HepG2 (cell line): ENCODE measurements around the gene HMMR. TPM values are rescaled to one million over a fixed set of nuclear protein-coding genes. Genes with fewer than 3 reads are reported as not detected.

Source experiments
- ARNT2 ChIP-seq: sonication (generic); formaldehyde crosslinking; IDR thresholded peaks from 2 replicates; pipeline ENCODE4 v1.8.0; 2022; ENCODE audit warnings: mild to moderate bottlenecking, low read depth, missing genetic modification reagents, moderate library complexity
- CCDC6 ChIP-seq: sonication (generic); formaldehyde crosslinking; IDR thresholded peaks from 2 replicates; pipeline ENCODE4 v1.8.1; 2022; ENCODE audit warnings: mild to moderate bottlenecking, missing genetic modification reagents, moderate library complexity
- CHCHD3 ChIP-seq: sonication (generic); formaldehyde crosslinking; IDR thresholded peaks from 2 replicates; pipeline ENCODE4 v1.8.0; 2022; ENCODE audit warnings: mild to moderate bottlenecking, missing genetic modification reagents, moderate library complexity
- CHD2 ChIP-seq: IDR thresholded peaks from 2 replicates; pipeline ENCODE4 v1.6.1; 2011; ENCODE audit warnings: low read depth, low read length, improper control_type of control experiment
- FOSL2 ChIP-seq: sonication (generic); formaldehyde crosslinking; IDR thresholded peaks from 2 replicates; pipeline ENCODE4 v1.4.0; 2020; ENCODE audit warnings: missing genetic modification reagents
- FOXJ3 ChIP-seq: sonication (generic); formaldehyde crosslinking; IDR thresholded peaks from 2 replicates; pipeline ENCODE4 v1.4.0; 2020; ENCODE audit warnings: missing genetic modification reagents, mild to moderate bottlenecking, borderline replicate concordance
- PAX8 ChIP-seq: sonication (generic); formaldehyde crosslinking; IDR thresholded peaks from 2 replicates; pipeline ENCODE4 v1.8.0; 2022; ENCODE audit warnings: mild to moderate bottlenecking, missing genetic modification reagents, borderline replicate concordance
- ZC3H13 ChIP-seq: sonication (generic); formaldehyde crosslinking; IDR thresholded peaks from 2 replicates; pipeline ENCODE4 v1.8.1; 2023; ENCODE audit warnings: mild to moderate bottlenecking, missing genetic modification reagents, moderate library complexity
- ZFP36 ChIP-seq: fragments of 150-350 bp; IDR thresholded peaks from 2 replicates; pipeline ENCODE4 v1.6.1; 2018; ENCODE audit warnings: borderline replicate concordance, low read length, low read depth; ENCODE audit not compliant: partially characterized antibody
- ZNF235 ChIP-seq: sonication (generic); formaldehyde crosslinking; IDR thresholded peaks from 2 replicates; pipeline ENCODE4 v1.8.1; 2023; ENCODE audit warnings: mild to moderate bottlenecking, missing genetic modification reagents, borderline replicate concordance
- ZNF350 ChIP-seq: sonication (generic); formaldehyde crosslinking; IDR thresholded peaks from 2 replicates; pipeline ENCODE4 v1.4.0; 2020; ENCODE audit warnings: mild to moderate bottlenecking, low read depth, missing genetic modification reagents, borderline replicate concordance
- ZNF670 ChIP-seq: sonication (generic); formaldehyde crosslinking; IDR thresholded peaks from 2 replicates; pipeline ENCODE4 v1.8.0; 2022; ENCODE audit warnings: mild to moderate bottlenecking, missing genetic modification reagents, borderline replicate concordance
- polyA plus RNA-seq, 8 experiments: library from polyadenylated mRNA; depleted of rRNA in 3 of 8; stranded (reverse) in 7 of 8; unstranded in 1 of 8; fragments of >200 nt; fragmentation: Illumina TruSeq in 4 of 8; extraction: Trizol in 4 of 8; gene quantifications; 2 replicates each; pipeline versions ENCODE4 v1.2.1 to v1.2.3, GENCODE V29; 2011 to 2016; ENCODE audit warnings: low read depth in 4 of 8, missing spikeins in 1 of 8, mixed read lengths in 1 of 8; ENCODE audit not compliant: insufficient read depth in 1 of 8
- total RNA-seq, 5 experiments: library from RNA; depleted of rRNA; stranded (reverse); fragments of >200 nt; fragmentation: Illumina TruSeq; extraction: Trizol; gene quantifications; 2 replicates each; pipeline ENCODE4 v1.2.3, GENCODE V29; 2016; ENCODE audit warnings: low read depth in 1 of 5
- TF ChIP-seq, protein P1 (sequence below): sonication (generic); formaldehyde crosslinking; IDR thresholded peaks from 2 replicates; pipeline ENCODE4 v1.4.0; 2020; ENCODE audit warnings: mild to moderate bottlenecking, missing genetic modification reagents
- TF ChIP-seq, protein P2 (sequence below): sonication (generic); formaldehyde crosslinking; IDR thresholded peaks from 2 replicates; pipeline ENCODE4 v1.4.0; 2020; ENCODE audit warnings: mild to moderate bottlenecking, missing genetic modification reagents
- TF ChIP-seq, protein P3 (sequence below): sonication (generic); formaldehyde crosslinking; IDR thresholded peaks from 2 replicates; pipeline ENCODE4 v1.4.0; 2020; ENCODE audit warnings: mild to moderate bottlenecking, missing genetic modification reagents

HMMR gene
- total and polyA plus RNA-seq, 2 of the 13 experiments (the other 11 are each of a cell fraction or from before 2014, with no cell fraction given), result 8.5 to 48.3 TPM

DNA sequence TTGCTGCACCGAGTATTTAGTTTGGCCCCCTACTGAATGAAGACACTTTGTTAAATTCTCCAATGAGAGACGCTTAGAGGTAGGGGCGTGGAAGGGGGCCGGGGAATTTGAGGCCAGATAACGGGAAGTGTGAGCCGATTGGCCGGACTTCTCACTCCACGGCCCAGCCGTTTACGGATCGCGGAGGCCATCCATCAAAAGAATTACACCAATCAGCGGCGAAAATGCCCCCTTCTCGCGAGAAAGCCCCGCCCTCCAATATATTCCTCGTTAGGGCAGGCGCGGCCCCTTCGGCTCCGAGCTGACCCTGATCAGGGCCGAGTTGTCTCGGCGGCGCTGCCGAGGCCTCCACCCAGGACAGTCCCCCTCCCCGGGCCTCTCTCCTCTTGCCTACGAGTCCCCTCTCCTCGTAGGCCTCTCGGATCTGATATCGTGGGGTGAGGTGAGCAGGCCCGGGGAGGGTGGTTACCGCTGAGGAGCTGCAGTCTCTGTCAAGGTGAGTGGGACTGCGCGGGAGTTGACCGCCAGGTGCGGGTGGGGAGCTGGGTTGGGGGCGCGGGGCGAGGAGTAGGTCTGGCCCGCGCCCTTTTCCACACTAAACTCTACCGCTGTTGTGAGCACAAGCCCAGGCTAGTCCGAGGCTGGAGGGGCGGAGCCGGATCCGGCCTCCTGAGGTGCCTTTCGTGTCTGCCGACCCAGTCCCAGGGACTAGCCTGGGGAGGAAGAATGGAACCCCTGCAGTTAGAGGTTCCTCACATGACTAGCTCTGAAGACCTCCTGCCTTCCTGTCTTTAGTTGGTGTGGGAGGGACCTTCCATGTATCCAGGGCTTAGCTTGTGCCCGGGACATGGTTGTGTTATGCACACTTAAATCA, 22.9 kb upstream of the HMMR start, which contains the start of gene CCNG1 (continued):
- TF ChIP-seq, protein P1, sequence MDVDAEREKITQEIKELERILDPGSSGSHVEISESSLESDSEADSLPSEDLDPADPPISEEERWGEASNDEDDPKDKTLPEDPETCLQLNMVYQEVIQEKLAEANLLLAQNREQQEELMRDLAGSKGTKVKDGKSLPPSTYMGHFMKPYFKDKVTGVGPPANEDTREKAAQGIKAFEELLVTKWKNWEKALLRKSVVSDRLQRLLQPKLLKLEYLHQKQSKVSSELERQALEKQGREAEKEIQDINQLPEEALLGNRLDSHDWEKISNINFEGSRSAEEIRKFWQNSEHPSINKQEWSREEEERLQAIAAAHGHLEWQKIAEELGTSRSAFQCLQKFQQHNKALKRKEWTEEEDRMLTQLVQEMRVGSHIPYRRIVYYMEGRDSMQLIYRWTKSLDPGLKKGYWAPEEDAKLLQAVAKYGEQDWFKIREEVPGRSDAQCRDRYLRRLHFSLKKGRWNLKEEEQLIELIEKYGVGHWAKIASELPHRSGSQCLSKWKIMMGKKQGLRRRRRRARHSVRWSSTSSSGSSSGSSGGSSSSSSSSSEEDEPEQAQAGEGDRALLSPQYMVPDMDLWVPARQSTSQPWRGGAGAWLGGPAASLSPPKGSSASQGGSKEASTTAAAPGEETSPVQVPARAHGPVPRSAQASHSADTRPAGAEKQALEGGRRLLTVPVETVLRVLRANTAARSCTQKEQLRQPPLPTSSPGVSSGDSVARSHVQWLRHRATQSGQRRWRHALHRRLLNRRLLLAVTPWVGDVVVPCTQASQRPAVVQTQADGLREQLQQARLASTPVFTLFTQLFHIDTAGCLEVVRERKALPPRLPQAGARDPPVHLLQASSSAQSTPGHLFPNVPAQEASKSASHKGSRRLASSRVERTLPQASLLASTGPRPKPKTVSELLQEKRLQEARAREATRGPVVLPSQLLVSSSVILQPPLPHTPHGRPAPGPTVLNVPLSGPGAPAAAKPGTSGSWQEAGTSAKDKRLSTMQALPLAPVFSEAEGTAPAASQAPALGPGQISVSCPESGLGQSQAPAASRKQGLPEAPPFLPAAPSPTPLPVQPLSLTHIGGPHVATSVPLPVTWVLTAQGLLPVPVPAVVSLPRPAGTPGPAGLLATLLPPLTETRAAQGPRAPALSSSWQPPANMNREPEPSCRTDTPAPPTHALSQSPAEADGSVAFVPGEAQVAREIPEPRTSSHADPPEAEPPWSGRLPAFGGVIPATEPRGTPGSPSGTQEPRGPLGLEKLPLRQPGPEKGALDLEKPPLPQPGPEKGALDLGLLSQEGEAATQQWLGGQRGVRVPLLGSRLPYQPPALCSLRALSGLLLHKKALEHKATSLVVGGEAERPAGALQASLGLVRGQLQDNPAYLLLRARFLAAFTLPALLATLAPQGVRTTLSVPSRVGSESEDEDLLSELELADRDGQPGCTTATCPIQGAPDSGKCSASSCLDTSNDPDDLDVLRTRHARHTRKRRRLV (CRISPR knock-in tag), result 0 out of 2 replicates have a peak, but pooled peaks have one; percentile 34
- peak; percentile 76; the same call in 1 of the 2 replicates for TF ChIP-seq ZNF350 (CRISPR knock-in tag)
- TF ChIP-seq ZNF235 (CRISPR knock-in tag), result no peak; the same call in 1 of the 2 replicates
- TF ChIP-seq, protein P2, sequence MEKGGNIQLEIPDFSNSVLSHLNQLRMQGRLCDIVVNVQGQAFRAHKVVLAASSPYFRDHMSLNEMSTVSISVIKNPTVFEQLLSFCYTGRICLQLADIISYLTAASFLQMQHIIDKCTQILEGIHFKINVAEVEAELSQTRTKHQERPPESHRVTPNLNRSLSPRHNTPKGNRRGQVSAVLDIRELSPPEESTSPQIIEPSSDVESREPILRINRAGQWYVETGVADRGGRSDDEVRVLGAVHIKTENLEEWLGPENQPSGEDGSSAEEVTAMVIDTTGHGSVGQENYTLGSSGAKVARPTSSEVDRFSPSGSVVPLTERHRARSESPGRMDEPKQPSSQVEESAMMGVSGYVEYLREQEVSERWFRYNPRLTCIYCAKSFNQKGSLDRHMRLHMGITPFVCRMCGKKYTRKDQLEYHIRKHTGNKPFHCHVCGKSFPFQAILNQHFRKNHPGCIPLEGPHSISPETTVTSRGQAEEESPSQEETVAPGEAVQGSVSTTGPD, result no peak
- TF ChIP-seq ARNT2, result peak; percentile 67; the same call in 1 of the 2 replicates
- no peak for TF ChIP-seq CHCHD3 (CRISPR knock-in tag)
- TF ChIP-seq ZFP36, result no peak
- no peak; the same call in 1 of the 2 replicates for TF ChIP-seq FOXJ3 (CRISPR knock-in tag)
- peak; percentile 43; the same call in 1 of the 2 replicates for TF ChIP-seq ZNF670 (CRISPR knock-in tag)
- TF ChIP-seq, protein P3, sequence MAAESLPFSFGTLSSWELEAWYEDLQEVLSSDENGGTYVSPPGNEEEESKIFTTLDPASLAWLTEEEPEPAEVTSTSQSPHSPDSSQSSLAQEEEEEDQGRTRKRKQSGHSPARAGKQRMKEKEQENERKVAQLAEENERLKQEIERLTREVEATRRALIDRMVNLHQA (CRISPR knock-in tag), result no peak
- no peak; the same call in 1 of the 2 replicates for TF ChIP-seq ZC3H13 (CRISPR knock-in tag)
- TF ChIP-seq PAX8 (CRISPR knock-in tag), result no peak
- TF ChIP-seq CCDC6, result peak; percentile 62; the same call in 1 of the 2 replicates
- peak; percentile 11; the same call in 1 of the 2 replicates for TF ChIP-seq FOSL2 (CRISPR knock-in tag)
- TF ChIP-seq CHD2, result peak; percentile 94
